ENCODE data around the gene PRR16.

The PRR16 gene

GRCh38 chr5:120507800-120508463 is 43.8 kb downstream of the PRR16 start:
- no peaks in the 10 kb centered on the region for H3K9me3 Mint-ChIP-seq
- no peak overlapping the region for H3K4me3 Mint-ChIP-seq
- TF ChIP-seq CTCF (IDR thresholded peaks at IDR 0.05; ENCODE audit: unreplicated experiment in 3 of 3), result no peak
- no peak overlapping the region for H3K27ac Mint-ChIP-seq
- no peaks in the 10 kb centered on the region for H3K27me3 Mint-ChIP-seq (ENCODE audit: low read depth)
- no peaks in the 10 kb centered on the region for H3K4me1 Mint-ChIP-seq
- H3K36me3 Mint-ChIP-seq (ENCODE audit: low read depth), result no peaks in the 10 kb centered on the region

GRCh38 chr5:120509053-120509452 is 45.0 kb downstream of the PRR16 start:
- no peaks in the 10 kb centered on the region for H3K36me3 Mint-ChIP-seq (ENCODE audit: low read depth)
- no peaks in the 10 kb centered on the region for H3K27me3 Mint-ChIP-seq (ENCODE audit: low read depth)
- no peak overlapping the region for H3K27ac Mint-ChIP-seq
- TF ChIP-seq CTCF (IDR thresholded peaks at IDR 0.05; ENCODE audit: unreplicated experiment in 3 of 3), result no peak
- no peaks in the 10 kb centered on the region for H3K9me3 Mint-ChIP-seq
- no peaks in the 10 kb centered on the region for H3K4me1 Mint-ChIP-seq
- H3K4me3 Mint-ChIP-seq, result no peak overlapping the region

GRCh38 chr5:120510098-120510637 is 46.1 kb downstream of the PRR16 start:
- no peak overlapping the region for H3K4me3 Mint-ChIP-seq
- no peaks in the 10 kb centered on the region for H3K36me3 Mint-ChIP-seq (ENCODE audit: low read depth)
- no peaks in the 10 kb centered on the region for H3K4me1 Mint-ChIP-seq
- no peaks in the 10 kb centered on the region for H3K9me3 Mint-ChIP-seq
- no peaks in the 10 kb centered on the region for H3K27me3 Mint-ChIP-seq (ENCODE audit: low read depth)
- H3K27ac Mint-ChIP-seq, result no peak overlapping the region
- no peak for TF ChIP-seq CTCF (IDR thresholded peaks at IDR 0.05; ENCODE audit: unreplicated experiment in 3 of 3)

- H3K36me3 Mint-ChIP-seq (ENCODE audit: low read depth), result no peaks in the 10 kb centered on the region
- no peaks in the 10 kb centered on the region for H3K27me3 Mint-ChIP-seq (ENCODE audit: low read depth)
- no peak overlapping the region for H3K27ac Mint-ChIP-seq
- H3K4me1 Mint-ChIP-seq, result no peaks in the 10 kb centered on the region
- no peaks in the 10 kb centered on the region for H3K9me3 Mint-ChIP-seq
- no peak overlapping the region for H3K4me3 Mint-ChIP-seq
- no peak for TF ChIP-seq CTCF (IDR thresholded peaks at IDR 0.05; ENCODE audit: unreplicated experiment in 3 of 3)
Observed at GRCh38 chr5:120510994-120511686, 47.0 kb downstream of the PRR16 start.

DNA sequence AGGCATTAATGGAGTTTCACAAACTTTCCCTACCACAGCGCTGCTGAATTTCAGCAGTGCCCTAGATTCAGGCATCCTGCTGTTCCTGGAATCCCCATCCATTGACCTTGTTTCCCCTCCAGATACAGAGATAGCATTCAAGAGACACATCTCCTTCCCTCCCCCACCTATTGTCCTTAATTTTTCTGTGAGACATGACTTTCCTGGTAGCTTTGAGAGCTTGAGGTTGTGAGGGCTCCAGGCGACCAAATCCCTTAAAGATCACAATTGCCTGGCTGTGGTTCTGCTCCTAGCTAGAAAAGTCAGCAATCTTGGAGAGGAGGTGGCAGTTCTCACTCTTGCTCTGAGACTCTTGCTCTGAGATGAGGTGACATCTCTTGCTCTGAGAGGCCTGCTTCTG is 48.0 kb downstream of the PRR16 start:
- H3K4me1 Mint-ChIP-seq, result peaks cover 8% of the 10 kb centered on the region
- H3K9me3 Mint-ChIP-seq, result no peaks in the 10 kb centered on the region
- no peak overlapping the region for H3K27ac Mint-ChIP-seq
- no peak overlapping the region for H3K4me3 Mint-ChIP-seq
- no peaks in the 10 kb centered on the region for H3K36me3 Mint-ChIP-seq (ENCODE audit: low read depth)
- TF ChIP-seq CTCF (IDR thresholded peaks at IDR 0.05; ENCODE audit: unreplicated experiment in 3 of 3), result no peak
- no peaks in the 10 kb centered on the region for H3K27me3 Mint-ChIP-seq (ENCODE audit: low read depth)

All from nephron (organoid).